ENCODE results near the gene PIK3C2B. TPM values are rescaled to one million over a fixed set of nuclear protein-coding genes. Genes with fewer than 3 reads are reported as not detected.

The PIK3C2B gene
- total RNA-seq, 1 experiment from 2014 or later, result 19.1 TPM

DNA sequence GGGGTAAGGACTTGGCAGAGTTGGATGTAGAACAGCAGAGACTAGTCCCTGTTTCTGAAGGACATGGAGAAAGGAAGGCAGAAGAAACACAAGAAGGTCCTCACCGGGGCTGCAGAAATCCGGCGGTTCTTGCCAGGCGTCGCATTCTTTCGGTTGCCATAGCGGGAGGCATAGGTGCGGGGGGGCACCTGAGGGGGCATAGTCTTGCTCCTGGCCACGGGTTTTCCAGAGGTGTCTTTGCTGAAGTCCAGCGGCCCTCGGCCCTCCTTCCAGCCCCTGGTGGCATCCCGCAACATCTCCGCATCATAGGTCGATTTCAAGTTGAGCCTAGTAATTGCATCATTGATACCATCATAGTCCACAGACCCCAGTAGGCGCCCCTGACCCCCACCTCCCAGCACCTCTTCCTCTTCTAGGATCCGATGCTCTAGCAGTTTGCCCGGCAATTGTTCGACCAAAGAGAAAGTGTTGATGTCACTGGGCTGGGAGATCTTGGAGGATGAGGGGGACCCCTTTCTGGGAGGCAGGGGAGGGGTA, 25.8 kb downstream of the PIK3C2B start:
- ATAC-seq (no peak), DNase-seq (ENCODE audit: low read depth, low spot score) (no peak)
- CTCF ChIA-PET, result no interaction called here
- TF ChIP-seq, protein P1, sequence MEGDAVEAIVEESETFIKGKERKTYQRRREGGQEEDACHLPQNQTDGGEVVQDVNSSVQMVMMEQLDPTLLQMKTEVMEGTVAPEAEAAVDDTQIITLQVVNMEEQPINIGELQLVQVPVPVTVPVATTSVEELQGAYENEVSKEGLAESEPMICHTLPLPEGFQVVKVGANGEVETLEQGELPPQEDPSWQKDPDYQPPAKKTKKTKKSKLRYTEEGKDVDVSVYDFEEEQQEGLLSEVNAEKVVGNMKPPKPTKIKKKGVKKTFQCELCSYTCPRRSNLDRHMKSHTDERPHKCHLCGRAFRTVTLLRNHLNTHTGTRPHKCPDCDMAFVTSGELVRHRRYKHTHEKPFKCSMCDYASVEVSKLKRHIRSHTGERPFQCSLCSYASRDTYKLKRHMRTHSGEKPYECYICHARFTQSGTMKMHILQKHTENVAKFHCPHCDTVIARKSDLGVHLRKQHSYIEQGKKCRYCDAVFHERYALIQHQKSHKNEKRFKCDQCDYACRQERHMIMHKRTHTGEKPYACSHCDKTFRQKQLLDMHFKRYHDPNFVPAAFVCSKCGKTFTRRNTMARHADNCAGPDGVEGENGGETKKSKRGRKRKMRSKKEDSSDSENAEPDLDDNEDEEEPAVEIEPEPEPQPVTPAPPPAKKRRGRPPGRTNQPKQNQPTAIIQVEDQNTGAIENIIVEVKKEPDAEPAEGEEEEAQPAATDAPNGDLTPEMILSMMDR (IDR thresholded peaks at IDR 0.05), result no peak
- TF ChIP-seq TCF7L2 (IDR thresholded peaks at IDR 0.05; ENCODE audit: low read depth, low read length), result no peak
- TF ChIP-seq POLR2AphosphoS5 (IDR thresholded peaks at IDR 0.05; ENCODE audit: low read depth, low read length), result no peak
- TF ChIP-seq, protein P2, sequence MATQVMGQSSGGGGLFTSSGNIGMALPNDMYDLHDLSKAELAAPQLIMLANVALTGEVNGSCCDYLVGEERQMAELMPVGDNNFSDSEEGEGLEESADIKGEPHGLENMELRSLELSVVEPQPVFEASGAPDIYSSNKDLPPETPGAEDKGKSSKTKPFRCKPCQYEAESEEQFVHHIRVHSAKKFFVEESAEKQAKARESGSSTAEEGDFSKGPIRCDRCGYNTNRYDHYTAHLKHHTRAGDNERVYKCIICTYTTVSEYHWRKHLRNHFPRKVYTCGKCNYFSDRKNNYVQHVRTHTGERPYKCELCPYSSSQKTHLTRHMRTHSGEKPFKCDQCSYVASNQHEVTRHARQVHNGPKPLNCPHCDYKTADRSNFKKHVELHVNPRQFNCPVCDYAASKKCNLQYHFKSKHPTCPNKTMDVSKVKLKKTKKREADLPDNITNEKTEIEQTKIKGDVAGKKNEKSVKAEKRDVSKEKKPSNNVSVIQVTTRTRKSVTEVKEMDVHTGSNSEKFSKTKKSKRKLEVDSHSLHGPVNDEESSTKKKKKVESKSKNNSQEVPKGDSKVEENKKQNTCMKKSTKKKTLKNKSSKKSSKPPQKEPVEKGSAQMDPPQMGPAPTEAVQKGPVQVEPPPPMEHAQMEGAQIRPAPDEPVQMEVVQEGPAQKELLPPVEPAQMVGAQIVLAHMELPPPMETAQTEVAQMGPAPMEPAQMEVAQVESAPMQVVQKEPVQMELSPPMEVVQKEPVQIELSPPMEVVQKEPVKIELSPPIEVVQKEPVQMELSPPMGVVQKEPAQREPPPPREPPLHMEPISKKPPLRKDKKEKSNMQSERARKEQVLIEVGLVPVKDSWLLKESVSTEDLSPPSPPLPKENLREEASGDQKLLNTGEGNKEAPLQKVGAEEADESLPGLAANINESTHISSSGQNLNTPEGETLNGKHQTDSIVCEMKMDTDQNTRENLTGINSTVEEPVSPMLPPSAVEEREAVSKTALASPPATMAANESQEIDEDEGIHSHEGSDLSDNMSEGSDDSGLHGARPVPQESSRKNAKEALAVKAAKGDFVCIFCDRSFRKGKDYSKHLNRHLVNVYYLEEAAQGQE (IDR thresholded peaks at IDR 0.05; ENCODE audit: insufficient read depth in 1 of 2, low read depth in 2 of 2, low read length in 1 of 2), result no peak
- no peak for TF ChIP-seq SIN3A (IDR thresholded peaks at IDR 0.05; ENCODE audit: borderline replicate concordance, insufficient read depth, low read depth, low read length)
- intact Hi-C loops (cut with micrococcal nuclease; ENCODE audit: unreplicated experiment) (no loop called here), in situ Hi-C loops (cut with HindIII; ENCODE audit: low pct_unique_long_range_greater_than_20kb, low sequenced_read_pairs) (no loop called here)
- no peaks in the 10 kb centered on the region for H3K9me3 ChIP-seq (ENCODE audit: control insufficient read depth, insufficient read depth, low read depth, low read length)
- POLR2A ChIA-PET, result no interaction called here
- BruUV-seq (replicated peaks), result no TSS peak
- no peak overlapping the region for H3K27ac ChIP-seq (ENCODE audit: low read length)
- no peaks in the 10 kb centered on the region for H3K4me1 ChIP-seq (ENCODE audit: control insufficient read depth, insufficient read depth, low read length)
- H3K4me3 ChIP-seq (ENCODE audit: low read depth in 2 of 2, low read length in 2 of 2), result no peak overlapping the region
- H3K36me3 ChIP-seq (ENCODE audit: control insufficient read depth, insufficient read depth, low read length), result no peaks in the 10 kb centered on the region
- no peaks in the 10 kb centered on the region for H3K27me3 ChIP-seq (ENCODE audit: control insufficient read depth, insufficient read depth, low read length)

DNA sequence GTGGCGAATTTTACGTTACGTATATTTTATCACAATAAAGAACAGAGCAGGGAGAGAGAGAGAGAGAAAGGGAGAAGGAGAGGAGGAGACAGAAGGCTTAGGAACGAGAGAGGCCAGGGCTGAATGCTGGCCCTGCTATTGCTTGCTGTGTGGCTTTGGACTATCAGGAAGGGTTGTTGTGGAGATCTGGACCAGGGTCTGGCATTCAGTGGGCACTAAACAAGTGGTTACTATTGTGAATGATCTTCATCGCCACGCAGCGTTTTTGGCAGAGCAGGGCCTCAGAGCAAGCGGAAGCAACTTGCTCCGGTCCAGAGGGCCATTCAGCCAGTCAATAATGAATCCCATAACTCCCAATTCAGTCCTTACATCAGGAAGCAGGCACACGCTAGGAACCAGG, 26.4 kb downstream of the PIK3C2B start:
- intact Hi-C loops (cut with micrococcal nuclease; ENCODE audit: unreplicated experiment), result no loop called here
- ATAC-seq (no peak), DNase-seq (ENCODE audit: low read depth, low spot score) (no peak)
- no peaks in the 10 kb centered on the region for H3K36me3 ChIP-seq (ENCODE audit: control insufficient read depth, insufficient read depth, low read length)
- in situ Hi-C loops (cut with HindIII; ENCODE audit: low pct_unique_long_range_greater_than_20kb, low sequenced_read_pairs), result no loop called here
- TF ChIP-seq SIN3A (IDR thresholded peaks at IDR 0.05; ENCODE audit: borderline replicate concordance, insufficient read depth, low read depth, low read length), result no peak
- no peak for TF ChIP-seq TCF7L2 (IDR thresholded peaks at IDR 0.05; ENCODE audit: low read depth, low read length)
- no peak for TF ChIP-seq POLR2AphosphoS5 (IDR thresholded peaks at IDR 0.05; ENCODE audit: low read depth, low read length)
- TF ChIP-seq, protein P2 (IDR thresholded peaks at IDR 0.05; ENCODE audit: insufficient read depth in 1 of 2, low read depth in 2 of 2, low read length in 1 of 2), result no peak
- TF ChIP-seq, protein P1 (IDR thresholded peaks at IDR 0.05), result no peak
- H3K4me1 ChIP-seq (ENCODE audit: control insufficient read depth, insufficient read depth, low read length), result no peaks in the 10 kb centered on the region
- no peaks in the 10 kb centered on the region for H3K9me3 ChIP-seq (ENCODE audit: control insufficient read depth, insufficient read depth, low read depth, low read length)
- CTCF ChIA-PET, result no interaction called here
- no peaks in the 10 kb centered on the region for H3K27me3 ChIP-seq (ENCODE audit: control insufficient read depth, insufficient read depth, low read length)
- no TSS peak for BruUV-seq (replicated peaks)
- no peak overlapping the region for H3K4me3 ChIP-seq (ENCODE audit: low read depth in 2 of 2, low read length in 2 of 2)
- POLR2A ChIA-PET, result no interaction called here
- no peak overlapping the region for H3K27ac ChIP-seq (ENCODE audit: low read length)
